HCT116 (cell line): ENCODE measurements around the gene ARMC6. TPM values are rescaled to one million over a fixed set of nuclear protein-coding genes. Genes with fewer than 3 reads are reported as not detected.

ENCODE experiments used
- ATAC-seq: fragments of 200-7000 bp; cut with Tn5 transposase; 2 replicates; pipeline ENCODE4 v1.9.1; 2020; ENCODE audit warnings: mild to moderate bottlenecking, moderate library complexity
- BruUV-seq: library from RNA; stranded (reverse); fragments of 400-500 nt; replicated peaks from 2 replicates; lab custom pipeline; 2021; lab: Mats Ljungman, UMichigan
- CTCF ChIA-PET: fragments of 300-600 bp; sonication (Branson Sonifier 250); formaldehyde crosslinking; loops from one replicate; lab custom pipeline; 2021; ENCODE audit warnings: antibody characterized with exemption; lab: Charles Lee
- POLR2A ChIA-PET: fragments of 300-600, 350-600 bp; sonication (Branson Sonifier 250); formaldehyde crosslinking; loops from one replicate; lab custom pipeline; 2021; ENCODE audit warnings: antibody characterized with exemption; lab: Charles Lee
- RAD21 ChIA-PET, 2 experiments: fragments of 300-600 bp; sonication (Branson Sonifier 250); formaldehyde crosslinking; loops; one replicate each; lab custom pipeline; 2023; ENCODE audit warnings: low total read pairs in 2 of 2; ENCODE audit not compliant: uncharacterized antibody in 2 of 2, unreplicated experiment in 2 of 2, low non-redundant PET in 1 of 2; lab: Charles Lee
- DNase-seq: peaks from one replicate; pipeline ENCODE4 v3.0.0-alpha.2; 2010; ENCODE audit warnings: low read depth, low spot score
- H2AFZ ChIP-seq: fragments of 200-600 bp; shearing (Covaris generic), sonication (generic); 2 replicates; pipeline ENCODE4 v1.6.1; 2017; ENCODE audit warnings: low read depth, mixed run types, mixed read lengths, antibody characterized with exemption, low read length; ENCODE audit not compliant: poor library complexity, severe bottlenecking
- H3K27ac ChIP-seq: 2 replicates; pipeline ENCODE4 v1.5.1; 2012; ENCODE audit warnings: low read depth, low read length
- H3K27me3 ChIP-seq: fragments of 200-600 bp; sonication (generic); 2 replicates; pipeline ENCODE4 v1.6.1; 2016; ENCODE audit warnings: mixed run types, low read length, mixed read lengths; ENCODE audit not compliant: insufficient read depth
- H3K36me3 ChIP-seq, 2 experiments: fragments of 200-500 bp in 1 of 2; fragments of 200-600 bp in 1 of 2; sonication (Bioruptor generic) in 1 of 2; sonication (generic) in 1 of 2; 2 replicates each; pipeline versions ENCODE4 v1.5.1 to v1.6.1; 2014 to 2016; ENCODE audit warnings: low read length in 2 of 2, inconsistent platforms in 1 of 2, mixed read lengths in 1 of 2, mixed run types in 1 of 2; ENCODE audit not compliant: insufficient read depth in 2 of 2, control insufficient read depth in 1 of 2
- H3K4me1 ChIP-seq, 2 experiments: fragments of 200-600 bp in 1 of 2; sonication (generic) in 1 of 2; 2 replicates each; pipeline versions ENCODE4 v1.5.1 to v1.6.1; 2012 to 2017; ENCODE audit warnings: low read length in 2 of 2, inconsistent platforms in 1 of 2, mild to moderate bottlenecking in 1 of 2, mixed read lengths in 1 of 2, mixed run types in 1 of 2, moderate library complexity in 1 of 2; ENCODE audit not compliant: insufficient read depth in 2 of 2, control insufficient read depth in 1 of 2
- H3K4me2 ChIP-seq: fragments of 200-600 bp; sonication (generic); 2 replicates; pipeline ENCODE4 v1.6.1; 2017; ENCODE audit warnings: mixed run types, low read length, mixed read lengths
- H3K4me3 ChIP-seq, 2 experiments: fragments of 200-600 bp in 1 of 2; sonication (generic) in 1 of 2; replicated peaks in 1 of 2; 2 replicates each; pipeline ENCODE4 v1.5.1; 2011 to 2016; ENCODE audit warnings: low read length in 2 of 2, control low read depth in 1 of 2, low read depth in 1 of 2, mild to moderate bottlenecking in 1 of 2, mixed read lengths in 1 of 2, mixed run types in 1 of 2
- H3K79me2 ChIP-seq: fragments of 200-600 bp; sonication (generic); 2 replicates; pipeline ENCODE4 v1.6.1; 2017; ENCODE audit warnings: mild to moderate bottlenecking, mixed run types, low read length, moderate library complexity, mixed read lengths; ENCODE audit not compliant: insufficient read depth
- H3K9ac ChIP-seq: fragments of 200-600 bp; sonication (generic); 2 replicates; pipeline ENCODE4 v1.6.1; 2016; ENCODE audit warnings: low read length, mixed read lengths
- H3K9me2 ChIP-seq: fragments of 200-600 bp; sonication (generic), shearing (Covaris generic); 2 replicates; pipeline ENCODE4 v1.6.1; 2017; ENCODE audit warnings: mixed run types, mild to moderate bottlenecking, moderate library complexity; ENCODE audit not compliant: insufficient read depth
- H3K9me3 ChIP-seq, 2 experiments: fragments of 200-500 bp in 1 of 2; fragments of 200-600 bp in 1 of 2; sonication (Bioruptor generic) in 1 of 2; sonication (generic) in 1 of 2; 2 replicates each; pipeline ENCODE4 v1.6.1; 2014 to 2017; ENCODE audit warnings: low read length in 2 of 2, mixed read lengths in 2 of 2, inconsistent platforms in 1 of 2, low read depth in 1 of 2, mild to moderate bottlenecking in 1 of 2, mixed run types in 1 of 2, moderate library complexity in 1 of 2; ENCODE audit not compliant: control insufficient read depth in 1 of 2, insufficient read depth in 1 of 2
- H4K20me1 ChIP-seq: fragments of 200-600 bp; sonication (generic), shearing (Covaris generic); 2 replicates; pipeline ENCODE4 v1.6.1; 2017; ENCODE audit warnings: mixed run types, mild to moderate bottlenecking, moderate library complexity; ENCODE audit not compliant: insufficient read depth
- CBX3 ChIP-seq: IDR thresholded peaks from 2 replicates; pipeline ENCODE4 v1.6.1; 2012; ENCODE audit warnings: low read depth
- CTCF ChIP-seq, 3 experiments: fragments of 200-600 bp in 1 of 3; sonication (generic) in 1 of 3; IDR thresholded peaks in 2 of 3; conservative IDR thresholded peaks in 1 of 3; 2 replicates each; pipeline ENCODE4 v1.5.1; 2012 to 2017; ENCODE audit warnings: low read depth in 2 of 3, low read length in 2 of 3, antibody characterized with exemption in 1 of 3, borderline replicate concordance in 1 of 3, control low read depth in 1 of 3, mild to moderate bottlenecking in 1 of 3, mixed read lengths in 1 of 3, mixed run types in 1 of 3, moderate library complexity in 1 of 3; ENCODE audit not compliant: insufficient read depth in 1 of 3
- EGR1 ChIP-seq: IDR thresholded peaks from 2 replicates; pipeline ENCODE4 v1.6.1; 2012; ENCODE audit warnings: low read depth
- ELF1 ChIP-seq: IDR thresholded peaks from 2 replicates; pipeline ENCODE4 v1.6.1; 2012; ENCODE audit warnings: low read depth, borderline replicate concordance
- EZH2phosphoT487 ChIP-seq: fragments of 200-600 bp; IDR thresholded peaks from 2 replicates; pipeline ENCODE4 v1.6.1; 2018; ENCODE audit warnings: antibody characterized with exemption, borderline replicate concordance
- FOSL1 ChIP-seq: IDR thresholded peaks from 2 replicates; pipeline ENCODE4 v1.6.1; 2012; ENCODE audit warnings: low read depth
- JUND ChIP-seq: IDR thresholded peaks from 2 replicates; pipeline ENCODE4 v1.6.1; 2012
- POLR2AphosphoS5 ChIP-seq: IDR thresholded peaks from 2 replicates; pipeline ENCODE4 v1.6.1; 2011; ENCODE audit warnings: mild to moderate bottlenecking, low read depth, low read length, moderate library complexity
- REST ChIP-seq: IDR thresholded peaks from 2 replicates; pipeline ENCODE4 v1.6.1; 2012; ENCODE audit warnings: low read depth
- SP1 ChIP-seq: IDR thresholded peaks from 2 replicates; pipeline ENCODE4 v1.6.1; 2012; ENCODE audit warnings: low read depth
- SRF ChIP-seq: IDR thresholded peaks from 2 replicates; pipeline ENCODE4 v1.6.1; 2012; ENCODE audit warnings: low read depth
- TCF7L2 ChIP-seq: IDR thresholded peaks from 2 replicates; pipeline ENCODE4 v1.7.0; 2011; ENCODE audit warnings: borderline replicate concordance, inconsistent platforms; ENCODE audit not compliant: insufficient read depth, insufficient read length; ENCODE audit errors: extremely low read depth
- ZFX ChIP-seq: fragments of 450-650 bp; IDR thresholded peaks from 2 replicates; pipeline ENCODE4 v1.6.1; 2017
- ZNF274 ChIP-seq: fragments of 200-500 bp; sonication (Bioruptor generic); IDR thresholded peaks from 2 replicates; pipeline ENCODE4 v1.6.1; 2014; ENCODE audit warnings: mild to moderate bottlenecking, low read depth, low read length, inconsistent platforms
- intact Hi-C: fragments of 100-400 bp; cut with micrococcal nuclease; formaldehyde crosslinking; loops from 2 replicates; pipeline ENCODE4 v1.10.0; 2022
- total RNA-seq: library from RNA; stranded (reverse); gene quantifications from one replicate; pipeline ENCODE4 v1.2.1, GENCODE V29; 2021; ENCODE audit not compliant: unreplicated experiment
- TF ChIP-seq, protein P1 (sequence below): IDR thresholded peaks from 2 replicates; pipeline ENCODE4 v1.6.1; 2012
- TF ChIP-seq, protein P2 (sequence below): IDR thresholded peaks from 2 replicates; pipeline ENCODE4 v1.6.1; 2011; ENCODE audit warnings: mild to moderate bottlenecking, low read length, moderate library complexity; ENCODE audit not compliant: insufficient replicate concordance; ENCODE audit errors: extremely low read depth

The ARMC6 gene
- total RNA-seq, 1 experiment from 2014 or later, result 34.7 TPM

GRCh38 chr19:18996351-18996750 is 37.1 kb upstream of the ARMC6 start (continued):
- no peak for TF ChIP-seq ELF1
- TF ChIP-seq ZFX, result no peak
- no peak for TF ChIP-seq EZH2phosphoT487
- no peak for TF ChIP-seq SRF
- TF ChIP-seq JUND, result no peak
- no peak for TF ChIP-seq REST

- H3K79me2 ChIP-seq, result no peaks in the 10 kb centered on the region
- peaks cover 36 to 48% of the 10 kb centered on the region in 2 experiments for H3K36me3 ChIP-seq
- ChIA-PET POLR2A (no interaction called here), RAD21 (no interaction called here), CTCF (interaction anchor here (1.0 to 2.4 kb wide), 2 partner anchors 10 kb away, joined by 6 to 17 read pairs; no protein-coding TSS in a partner anchor)
- H3K9ac ChIP-seq, result no peak overlapping the region
- ATAC-seq (no peak), DNase-seq (no peak)
- H4K20me1 ChIP-seq, result no peaks in the 10 kb centered on the region
- no TSS peak for BruUV-seq
- H3K4me2 ChIP-seq, result no peak overlapping the region
- H3K9me3 ChIP-seq, result no peaks in the 10 kb centered on the region
- H3K4me1 ChIP-seq, result no peaks in the 10 kb centered on the region; a peak in 1 of 4 replicates
- TF ChIP-seq FOSL1 (no peak), TCF7L2 (no peak), POLR2AphosphoS5 (no peak), CTCF (IDR thresholded peaks at IDR 0.05 in 2 of 3, conservative IDR thresholded peaks at IDR 0.05 in 1 of 3; ENCODE audit: borderline replicate concordance in 1 of 3, insufficient read depth in 1 of 3, low read depth in 2 of 3, low read length in 2 of 3) (no peak), ZFX (no peak), EGR1 (no peak), ZNF274 (no peak), CBX3 (no peak), SP1 (no peak)
- TF ChIP-seq, protein P1, sequence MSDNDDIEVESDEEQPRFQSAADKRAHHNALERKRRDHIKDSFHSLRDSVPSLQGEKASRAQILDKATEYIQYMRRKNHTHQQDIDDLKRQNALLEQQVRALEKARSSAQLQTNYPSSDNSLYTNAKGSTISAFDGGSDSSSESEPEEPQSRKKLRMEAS, result no peak
- TF ChIP-seq, protein P2, sequence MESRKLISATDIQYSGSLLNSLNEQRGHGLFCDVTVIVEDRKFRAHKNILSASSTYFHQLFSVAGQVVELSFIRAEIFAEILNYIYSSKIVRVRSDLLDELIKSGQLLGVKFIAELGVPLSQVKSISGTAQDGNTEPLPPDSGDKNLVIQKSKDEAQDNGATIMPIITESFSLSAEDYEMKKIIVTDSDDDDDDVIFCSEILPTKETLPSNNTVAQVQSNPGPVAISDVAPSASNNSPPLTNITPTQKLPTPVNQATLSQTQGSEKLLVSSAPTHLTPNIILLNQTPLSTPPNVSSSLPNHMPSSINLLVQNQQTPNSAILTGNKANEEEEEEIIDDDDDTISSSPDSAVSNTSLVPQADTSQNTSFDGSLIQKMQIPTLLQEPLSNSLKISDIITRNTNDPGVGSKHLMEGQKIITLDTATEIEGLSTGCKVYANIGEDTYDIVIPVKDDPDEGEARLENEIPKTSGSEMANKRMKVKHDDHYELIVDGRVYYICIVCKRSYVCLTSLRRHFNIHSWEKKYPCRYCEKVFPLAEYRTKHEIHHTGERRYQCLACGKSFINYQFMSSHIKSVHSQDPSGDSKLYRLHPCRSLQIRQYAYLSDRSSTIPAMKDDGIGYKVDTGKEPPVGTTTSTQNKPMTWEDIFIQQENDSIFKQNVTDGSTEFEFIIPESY, result no peak
- no peak overlapping the region for H3K27ac ChIP-seq
- intact Hi-C loops, result no loop called here
- H3K27me3 ChIP-seq, result no peaks in the 10 kb centered on the region
- no peaks in the 10 kb centered on the region for H3K9me2 ChIP-seq
- H3K4me3 ChIP-seq, result no peak overlapping the region
- H2AFZ ChIP-seq, result no peak overlapping the region
Observed at GRCh38 chr19:18996796-18997394, 36.5 kb upstream of the ARMC6 start.
